Bronchial epithelial cell (primary cell): ENCODE results near the gene FHIT. TPM values are rescaled to one million over a fixed set of nuclear protein-coding genes. Genes with fewer than 3 reads are reported as not detected.
A peak's percentile ranks its signal among the peaks of the same experiment; 100 is the strongest.

Experiments
- DNase-seq: peaks from one replicate; pipeline ENCODE4 v3.0.0-alpha.2; 2010; ENCODE audit warnings: low read depth
- FAIRE-seq: peaks from 2 replicates; lab custom pipeline; 2011; peaks lifted over from hg19 to GRCh38; lab: Jason Lieb, UNC
- H3K27me3 ChIP-seq: 2 replicates; pipeline ENCODE4 v1.5.1; 2011; ENCODE audit warnings: low read length; ENCODE audit not compliant: control insufficient read depth, insufficient read depth
- H3K36me3 ChIP-seq: 2 replicates; pipeline ENCODE4 v1.5.1; 2011; ENCODE audit warnings: low read length; ENCODE audit not compliant: control insufficient read depth, insufficient read depth
- H3K4me3 ChIP-seq: 2 replicates; pipeline ENCODE4 v1.5.1; 2011; ENCODE audit warnings: mild to moderate bottlenecking, low read depth, low read length, control low read depth
- total RNA-seq: library from RNA; depleted of rRNA; stranded (reverse); fragments of >200 nt; gene quantifications from 2 replicates; pipeline ENCODE4 v1.2.1, GENCODE V29; 2014
- TF ChIP-seq, protein P1 (sequence below): IDR thresholded peaks from 2 replicates; pipeline ENCODE4 v1.5.1; 2011; ENCODE audit warnings: mild to moderate bottlenecking, moderate library complexity, low read length, control low read depth, inconsistent platforms; ENCODE audit not compliant: insufficient read depth, severe bottlenecking

FHIT gene
- total RNA-seq, 1 donor from 2014 or later, result 1.6 TPM

DNA sequence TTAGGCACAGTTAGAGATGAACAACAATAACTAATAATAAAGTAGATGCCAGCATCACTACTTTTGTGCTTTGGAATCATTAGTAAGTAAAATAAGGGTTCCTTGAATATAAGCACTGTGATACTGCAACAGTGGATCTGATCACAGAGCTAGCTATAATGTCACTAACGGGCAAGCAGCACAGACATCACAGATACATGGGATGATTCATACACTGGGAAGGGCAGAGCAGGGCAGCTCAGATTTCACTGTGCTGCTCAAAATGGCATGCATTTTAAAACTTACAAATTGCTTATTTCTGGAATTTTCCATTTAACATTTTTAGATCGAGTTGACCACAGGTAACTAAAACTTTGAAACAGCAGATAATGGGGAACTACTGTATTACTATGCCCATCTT, 476.6 kb downstream of the FHIT start:
- DNase-seq (peak; percentile 10), FAIRE-seq (no peak)
- no peaks in the 10 kb centered on the region for H3K36me3 ChIP-seq
- TF ChIP-seq, protein P1, sequence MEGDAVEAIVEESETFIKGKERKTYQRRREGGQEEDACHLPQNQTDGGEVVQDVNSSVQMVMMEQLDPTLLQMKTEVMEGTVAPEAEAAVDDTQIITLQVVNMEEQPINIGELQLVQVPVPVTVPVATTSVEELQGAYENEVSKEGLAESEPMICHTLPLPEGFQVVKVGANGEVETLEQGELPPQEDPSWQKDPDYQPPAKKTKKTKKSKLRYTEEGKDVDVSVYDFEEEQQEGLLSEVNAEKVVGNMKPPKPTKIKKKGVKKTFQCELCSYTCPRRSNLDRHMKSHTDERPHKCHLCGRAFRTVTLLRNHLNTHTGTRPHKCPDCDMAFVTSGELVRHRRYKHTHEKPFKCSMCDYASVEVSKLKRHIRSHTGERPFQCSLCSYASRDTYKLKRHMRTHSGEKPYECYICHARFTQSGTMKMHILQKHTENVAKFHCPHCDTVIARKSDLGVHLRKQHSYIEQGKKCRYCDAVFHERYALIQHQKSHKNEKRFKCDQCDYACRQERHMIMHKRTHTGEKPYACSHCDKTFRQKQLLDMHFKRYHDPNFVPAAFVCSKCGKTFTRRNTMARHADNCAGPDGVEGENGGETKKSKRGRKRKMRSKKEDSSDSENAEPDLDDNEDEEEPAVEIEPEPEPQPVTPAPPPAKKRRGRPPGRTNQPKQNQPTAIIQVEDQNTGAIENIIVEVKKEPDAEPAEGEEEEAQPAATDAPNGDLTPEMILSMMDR, result no peak
- H3K27me3 ChIP-seq, result no peaks in the 10 kb centered on the region
- no peak overlapping the region for H3K4me3 ChIP-seq

DNA sequence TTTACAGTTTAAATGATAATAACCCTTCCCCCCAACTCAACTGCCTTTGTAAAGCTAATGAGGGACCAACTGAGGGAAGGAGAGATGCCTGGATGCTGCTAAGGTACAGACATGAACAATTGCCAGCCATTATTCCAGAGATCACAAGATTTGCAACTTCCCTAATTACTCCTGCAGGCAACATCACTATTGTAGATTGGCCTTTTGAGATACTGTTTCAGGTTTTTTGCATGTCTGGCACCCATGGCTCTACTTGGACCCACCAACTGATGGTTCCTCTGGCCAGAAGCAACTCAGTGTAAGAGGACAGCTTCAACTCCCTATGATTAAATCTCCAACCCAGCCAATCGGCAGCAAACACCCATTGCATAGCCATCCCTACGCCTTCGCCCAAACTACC, 478.7 kb downstream of the FHIT start:
- H3K36me3 ChIP-seq, result no peaks in the 10 kb centered on the region

DNA sequence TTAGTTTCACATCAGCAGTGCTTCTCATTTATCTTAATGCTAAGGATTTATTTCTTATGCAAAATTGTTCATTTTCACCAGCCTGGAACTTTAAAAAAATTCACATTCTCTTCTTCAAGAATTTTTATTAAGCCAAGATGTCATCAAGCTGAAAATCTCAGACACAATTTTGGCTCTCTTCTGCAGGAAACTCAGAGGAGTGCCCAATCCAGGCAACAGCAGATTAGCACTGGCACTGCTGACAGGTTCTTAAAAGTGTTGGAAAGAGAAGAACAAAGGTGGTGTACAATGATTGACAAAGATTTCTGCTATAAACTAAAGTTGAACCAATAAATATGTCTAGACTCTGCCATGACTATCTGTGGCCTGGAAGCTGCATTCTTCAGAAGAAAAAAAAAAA, 479.5 kb downstream of the FHIT start:
- DNase-seq (no peak), FAIRE-seq (no peak)
- no peaks in the 10 kb centered on the region for H3K27me3 ChIP-seq
- TF ChIP-seq, protein P1, result no peak
- no peaks in the 10 kb centered on the region for H3K36me3 ChIP-seq
- H3K4me3 ChIP-seq, result no peak overlapping the region

More for the DNA sequence above, 478.7 kb downstream of the FHIT start:
- TF ChIP-seq, protein P1, result no peak
- Histone ChIP-seq H3K4me3 (no peak overlapping the region), H3K27me3 (no peaks in the 10 kb centered on the region)
- FAIRE-seq, result no peak
- no peak for DNase-seq

DNA sequence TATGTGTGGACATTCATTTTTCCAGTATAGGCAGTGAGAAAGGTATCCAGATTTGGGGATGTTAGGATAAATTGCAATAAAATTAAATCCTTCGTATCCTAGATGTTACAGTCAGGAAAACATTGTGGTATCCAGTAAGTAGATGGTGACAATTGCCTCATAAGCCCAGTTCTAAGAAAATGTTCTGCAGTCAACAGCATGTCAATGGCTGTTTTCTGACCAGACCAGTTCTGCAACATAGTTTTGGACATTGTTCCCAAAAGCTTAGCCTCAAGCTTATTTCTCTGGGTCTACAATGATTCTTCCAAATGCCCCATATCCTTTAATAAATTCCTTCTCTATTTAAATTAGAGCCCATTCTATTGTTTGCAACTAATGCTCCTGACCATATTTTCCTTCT, 480.7 kb downstream of the FHIT start:
- DNase-seq, result peak; percentile 63
- TF ChIP-seq, protein P1, result no peak
- H3K4me3 ChIP-seq, result no peak overlapping the region
- H3K36me3 ChIP-seq, result no peaks in the 10 kb centered on the region
- FAIRE-seq, result no peak
- no peaks in the 10 kb centered on the region for H3K27me3 ChIP-seq

DNA sequence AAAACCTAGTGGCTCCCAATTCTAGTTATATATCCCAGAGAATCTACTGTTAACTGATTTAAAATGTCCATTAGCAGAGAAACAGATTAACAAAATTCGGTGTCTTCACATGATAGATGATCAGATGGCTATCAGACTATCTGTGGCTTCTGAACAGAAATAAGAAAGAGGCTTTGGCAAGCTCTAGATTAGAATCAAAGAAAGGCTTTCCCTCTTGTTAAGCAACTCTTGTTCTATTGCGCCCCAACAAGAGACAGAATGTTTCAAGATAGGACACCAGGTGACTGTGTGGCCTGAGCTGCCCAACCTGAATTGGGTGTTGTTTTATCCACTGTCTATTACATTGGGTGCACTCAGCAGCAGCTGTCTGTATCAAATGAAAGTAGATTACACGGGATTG, 483.7 kb downstream of the FHIT start:
- Histone ChIP-seq H3K4me3 (no peak overlapping the region), H3K27me3 (no peaks in the 10 kb centered on the region), H3K36me3 (no peaks in the 10 kb centered on the region)
- TF ChIP-seq, protein P1, result no peak
- DNase-seq, result no peak
- FAIRE-seq, result no peak

DNA sequence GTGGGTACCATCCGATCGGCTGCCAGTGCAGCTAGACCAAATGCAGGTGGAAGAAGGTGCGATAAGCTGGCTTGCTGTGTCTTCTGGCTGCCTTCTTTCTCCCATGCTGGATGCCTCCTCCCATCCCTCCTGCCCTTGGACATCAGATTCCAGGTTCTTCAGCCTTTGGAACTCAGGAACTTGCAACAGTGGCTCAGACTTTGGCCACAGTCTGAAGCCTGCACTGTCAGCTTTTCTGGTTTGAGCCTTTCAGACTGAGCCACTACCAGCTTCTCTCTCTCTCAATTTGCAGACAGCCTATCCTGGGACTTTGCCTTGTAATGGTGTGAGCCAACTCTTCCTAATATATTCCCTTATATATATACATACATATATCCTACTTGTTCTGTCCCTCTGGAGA, 485.5 kb downstream of the FHIT start:
- H3K27me3 ChIP-seq, result no peaks in the 10 kb centered on the region
- no peaks in the 10 kb centered on the region for H3K36me3 ChIP-seq
- no peak for FAIRE-seq

More for the DNA sequence above, 485.5 kb downstream of the FHIT start:
- no peak for DNase-seq
- no peak overlapping the region for H3K4me3 ChIP-seq
- TF ChIP-seq, protein P1, result no peak
